ENCODE measurements around the gene SLC39A11. TPM values are rescaled to one million over a fixed set of nuclear protein-coding genes. Genes with fewer than 3 reads are reported as not detected.
"Not testable (repeated sequence)": the region's sequence is repeated elsewhere in the genome, so short reads cannot be mapped to it uniquely, and the experiment has no call there.

Gene SLC39A11
- polyA plus RNA-seq, 12 donors: 7.7 to 12.9 (median 9.9) TPM; not detected in 1

DNA sequence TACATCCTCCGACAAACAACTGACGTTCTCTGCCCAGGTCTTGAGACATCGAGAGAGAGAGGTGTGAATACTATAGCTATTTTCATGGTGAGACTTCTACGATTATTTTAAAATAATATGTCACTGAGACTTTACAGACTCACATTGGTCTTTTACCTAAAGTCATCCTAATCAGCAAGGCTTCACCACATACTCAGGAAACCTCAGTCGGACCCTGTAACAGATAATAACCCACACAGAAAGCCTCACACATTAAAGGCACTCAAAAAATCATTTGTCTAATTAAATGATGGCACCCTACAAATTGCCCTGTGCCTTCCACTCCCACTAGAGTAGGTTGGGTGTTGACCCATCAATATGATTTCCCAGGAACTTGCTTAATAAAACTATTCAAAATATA lies 19.8 kb upstream of the SLC39A11 start:
- no peak for DNase-seq

DNA sequence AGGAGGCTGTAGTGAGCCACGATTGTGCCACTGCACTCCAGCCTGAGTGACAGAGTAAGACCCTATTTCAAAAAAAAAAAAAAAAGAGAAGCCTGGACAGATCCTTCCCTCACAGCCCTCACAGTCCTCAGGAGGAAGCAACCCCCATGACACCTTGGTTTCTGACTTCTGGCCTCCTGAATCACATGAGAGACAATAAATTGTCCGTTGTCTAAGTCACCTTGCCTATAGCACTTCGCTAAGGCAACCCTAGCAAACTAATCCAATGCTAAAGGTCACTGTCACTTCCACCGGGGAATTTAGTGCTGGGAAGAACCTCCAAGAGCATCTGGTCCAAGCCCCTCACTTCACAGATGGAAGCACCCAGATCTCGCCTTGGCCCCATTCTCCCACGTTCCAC lies 18.9 kb upstream of the SLC39A11 start:
- no peak for DNase-seq

- DNase-seq: peak; percentile 9
Measured at GRCh38 chr17:73107191-73107590, 14.7 kb upstream of the SLC39A11 start.

GRCh38 chr17:73105431-73105830 lies 12.9 kb upstream of the SLC39A11 start:
- DNase-seq: no peak

DNA sequence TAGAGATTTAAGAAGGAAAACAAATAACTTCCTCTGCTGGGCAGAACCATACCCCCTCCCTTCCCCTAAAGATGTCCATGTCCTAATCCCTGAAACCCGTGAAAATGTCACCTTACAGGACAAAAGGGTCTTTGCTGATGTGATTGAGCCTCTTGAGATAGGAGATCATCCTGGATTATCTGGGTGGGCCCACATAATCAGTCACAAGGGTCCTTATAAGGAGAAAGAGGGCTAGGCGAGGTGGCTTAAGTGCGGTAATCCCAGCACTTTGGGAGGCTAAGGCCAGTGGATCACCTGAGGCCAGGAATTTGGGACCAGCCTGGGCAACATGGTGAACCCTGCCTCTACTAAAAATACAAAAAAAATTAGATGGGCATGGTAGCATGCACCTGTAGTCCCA lies 12.0 kb upstream of the SLC39A11 start:
- DNase-seq: no peak

- DNase-seq: no peak
Measured at GRCh38 chr17:73103641-73104335, 11.3 kb upstream of the SLC39A11 start.

DNA sequence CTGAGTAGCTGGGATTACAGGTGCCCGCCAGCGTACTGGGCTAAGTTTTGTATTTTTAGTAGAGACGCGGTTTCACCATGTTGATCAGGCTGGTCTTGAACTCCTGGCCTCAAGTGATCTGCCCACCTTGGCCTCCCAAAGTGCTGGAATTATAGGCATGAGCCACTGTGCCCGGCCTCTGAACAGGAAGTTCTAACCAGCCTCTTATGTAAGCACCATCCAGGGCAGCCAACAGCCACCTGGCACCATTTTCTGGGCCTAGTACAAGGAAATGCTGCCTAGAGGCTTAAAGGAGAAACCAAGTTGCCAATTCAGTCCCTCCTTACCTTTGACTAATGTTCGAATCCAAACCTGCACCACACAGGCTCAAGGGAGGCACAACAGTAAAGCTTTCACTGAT lies 8.5 kb upstream of the SLC39A11 start:
- no peak for DNase-seq

- DNase-seq: no peak
Measured at GRCh38 chr17:73100363-73100762, 7.9 kb upstream of the SLC39A11 start.

DNA sequence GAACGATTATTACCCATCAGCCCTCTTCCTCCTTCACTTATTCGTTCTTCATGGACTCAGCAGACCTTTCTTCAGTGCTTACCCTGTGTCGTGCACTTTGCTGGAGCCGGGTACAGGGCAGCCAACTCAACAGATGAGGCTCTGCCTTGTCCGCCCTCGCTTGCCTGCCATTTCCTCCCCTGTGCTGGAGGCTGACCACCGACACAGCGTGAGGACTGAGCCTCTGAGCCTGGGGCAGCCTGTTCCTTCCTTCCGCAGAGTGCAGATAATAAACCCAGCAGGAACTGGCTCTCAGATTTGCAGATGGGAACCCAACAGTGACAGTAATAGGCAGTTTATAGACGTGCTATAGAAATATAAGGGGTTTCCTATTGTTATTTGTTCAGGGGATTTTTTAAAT lies 7.0 kb upstream of the SLC39A11 start:
- no peak for DNase-seq

DNA sequence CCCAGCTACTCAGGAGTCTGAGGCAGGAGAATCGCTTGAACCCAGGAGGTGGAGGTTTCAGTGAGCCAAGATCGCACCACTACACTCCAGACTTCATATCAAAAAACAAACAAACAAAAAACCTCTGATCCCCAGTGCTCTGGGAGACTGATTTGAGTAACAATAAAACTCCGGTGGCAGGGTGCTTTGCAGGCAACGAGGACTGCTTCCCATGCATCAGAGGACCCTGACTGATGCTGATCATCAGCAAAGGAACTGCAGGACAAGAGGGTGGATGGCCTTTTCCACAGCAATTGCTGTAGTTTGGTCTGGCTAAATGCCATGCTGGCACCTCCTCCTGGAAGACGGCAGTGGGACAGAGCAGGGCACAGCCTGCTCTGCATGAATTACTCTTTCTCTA lies 6.4 kb upstream of the SLC39A11 start:
- DNase-seq: no peak

DNA sequence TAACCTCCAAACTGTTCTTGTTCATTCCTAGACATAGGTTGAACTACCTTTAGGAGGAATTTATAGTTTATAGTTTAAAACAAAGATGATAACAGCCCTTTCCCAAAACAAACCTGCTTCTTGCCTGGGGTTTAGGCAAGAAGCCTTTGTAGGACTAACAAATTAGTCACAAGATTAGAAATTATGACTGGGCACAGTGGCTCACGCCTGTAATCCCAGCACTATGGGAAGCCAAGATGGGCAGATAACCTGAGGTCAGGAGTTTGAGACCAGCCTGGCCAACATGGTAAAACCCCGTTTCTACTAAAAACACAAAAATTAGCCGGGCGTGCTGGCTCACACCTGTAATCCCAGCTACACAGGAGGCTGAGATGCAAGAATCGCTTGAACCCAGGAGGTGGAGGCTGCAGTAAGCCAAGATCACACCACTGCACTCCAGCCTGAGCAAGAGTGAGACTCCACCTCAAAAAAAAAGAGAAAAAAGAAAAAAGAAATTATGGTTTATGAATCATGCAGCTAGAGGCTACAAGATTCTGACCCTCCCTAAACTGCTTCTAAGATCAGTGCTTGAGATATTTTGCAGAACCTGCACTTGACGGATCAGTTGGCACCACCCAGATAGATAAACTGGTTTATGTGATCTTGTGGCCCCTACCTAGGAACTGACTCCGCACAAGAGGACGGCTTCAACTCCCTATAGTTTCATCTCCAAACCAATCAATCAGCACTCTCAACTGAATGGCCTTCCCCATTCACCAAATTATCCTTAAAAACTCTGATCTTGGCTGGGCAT lies 5.7 kb upstream of the SLC39A11 start:
- DNase-seq: not testable (repeated sequence)

- no peak for DNase-seq
Measured at GRCh38 chr17:73096866-73097265, 4.4 kb upstream of the SLC39A11 start.

DNA sequence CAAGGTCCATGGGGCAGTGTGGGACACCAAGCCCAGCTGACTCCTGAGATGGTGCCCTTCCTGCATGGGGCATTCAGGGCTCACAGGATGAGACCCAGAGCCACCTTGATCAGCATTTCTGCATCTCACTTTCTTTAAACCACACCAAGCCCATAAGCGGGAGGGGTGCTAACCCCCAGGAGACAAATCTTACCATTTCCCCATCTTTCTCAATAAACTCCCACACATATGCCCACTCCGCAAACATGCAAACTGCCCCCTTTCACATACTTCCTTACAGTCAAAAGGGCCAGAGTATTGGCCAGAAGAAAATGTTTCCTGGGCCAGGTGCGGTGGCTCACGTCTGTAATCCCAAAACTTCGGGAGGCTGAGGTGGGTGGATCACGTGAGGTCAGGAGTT lies 3.7 kb upstream of the SLC39A11 start:
- no peak for DNase-seq

GRCh38 chr17:73093286-73093685 lies 798 bp upstream of the SLC39A11 start:
- no peak for DNase-seq

DNA sequence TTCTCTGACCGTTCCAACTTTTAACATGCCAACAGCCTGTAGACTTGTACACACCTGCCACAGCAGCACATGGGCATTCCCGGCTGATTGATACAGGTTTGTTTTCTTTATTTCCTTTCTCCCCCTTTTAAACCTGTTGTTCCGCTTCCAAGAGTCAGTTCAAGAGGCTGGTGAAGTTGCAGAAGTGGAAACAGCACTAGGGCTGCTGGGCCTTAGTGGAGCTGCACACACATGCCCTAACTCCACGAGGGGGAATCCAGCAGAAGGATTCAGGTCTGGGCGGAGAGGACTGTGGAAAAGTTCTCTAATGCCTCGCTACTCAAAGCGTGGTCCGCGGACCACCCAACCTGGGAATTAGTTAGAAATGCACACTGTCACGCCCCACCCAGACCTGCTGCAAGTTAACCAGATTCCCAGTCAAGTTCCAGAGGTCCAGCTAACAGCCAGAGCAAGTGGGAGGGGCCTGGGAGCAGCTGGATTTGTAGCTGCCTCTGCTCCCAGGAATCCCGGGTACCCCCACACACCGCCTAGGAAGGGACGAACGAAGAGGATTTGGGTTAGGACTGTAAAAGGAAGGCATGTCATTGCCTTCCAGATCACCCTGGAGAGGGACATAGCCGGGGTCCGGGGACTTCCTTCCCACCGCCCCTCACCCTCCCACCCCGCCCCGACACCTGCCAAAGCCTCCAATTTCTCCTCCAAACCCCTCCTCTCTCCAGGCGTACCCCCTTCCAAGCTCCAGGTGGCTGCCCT lies 542 bp downstream of the SLC39A11 start:
- DNase-seq: no peak

- DNase-seq: no peak
Measured at GRCh38 chr17:73091410-73091769, 1.1 kb downstream of the SLC39A11 start.

GRCh38 chr17:73090396-73091202 lies 1.9 kb downstream of the SLC39A11 start:
- DNase-seq: no peak

DNA sequence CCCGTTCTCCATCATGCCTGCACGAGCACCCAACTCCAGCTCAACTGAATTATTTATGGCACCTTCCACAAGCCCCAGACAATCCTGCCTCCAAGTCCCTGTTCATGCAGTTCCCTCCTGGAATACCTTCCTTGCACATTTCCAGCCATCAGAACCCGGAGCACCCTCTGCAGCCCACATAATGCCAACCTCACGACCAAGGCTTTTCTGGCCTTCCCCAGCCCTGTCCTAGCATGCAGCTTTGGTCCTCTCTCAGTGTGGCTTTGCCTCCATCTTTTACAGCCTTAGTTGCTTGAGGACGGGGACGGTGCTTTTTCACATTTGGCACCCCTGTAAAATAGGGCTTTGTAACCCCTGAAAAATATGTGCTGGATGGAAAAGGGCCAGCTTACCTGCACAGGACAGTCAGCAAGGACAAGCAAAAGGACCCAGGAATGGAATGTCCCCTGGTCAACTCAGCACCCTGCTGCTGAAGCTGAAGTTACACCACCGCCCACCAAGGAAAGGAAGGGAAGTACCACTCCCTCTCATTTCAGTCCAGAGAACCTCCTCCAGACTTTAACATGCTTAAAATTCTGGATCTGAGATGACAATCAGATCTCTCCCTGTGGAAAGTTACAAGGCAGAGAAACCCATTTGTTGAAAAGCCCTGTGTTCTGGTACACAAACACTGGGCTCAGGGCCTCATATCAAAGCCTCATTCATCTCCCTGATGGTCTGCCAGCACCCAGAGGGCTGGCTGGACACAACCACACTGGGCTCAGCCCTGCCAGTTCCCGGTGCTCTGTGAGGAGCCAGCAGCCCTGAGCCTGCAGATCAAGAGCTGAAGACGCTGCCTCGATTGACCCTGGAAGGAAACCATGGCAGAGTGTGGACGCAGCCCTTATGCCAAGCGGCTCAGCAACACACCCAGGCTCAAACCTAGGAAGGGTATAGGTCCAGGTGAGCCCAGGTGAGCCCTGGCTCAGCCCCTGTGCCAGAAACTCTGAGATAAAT lies 2.9 kb downstream of the SLC39A11 start:
- no peak for DNase-seq

DNA sequence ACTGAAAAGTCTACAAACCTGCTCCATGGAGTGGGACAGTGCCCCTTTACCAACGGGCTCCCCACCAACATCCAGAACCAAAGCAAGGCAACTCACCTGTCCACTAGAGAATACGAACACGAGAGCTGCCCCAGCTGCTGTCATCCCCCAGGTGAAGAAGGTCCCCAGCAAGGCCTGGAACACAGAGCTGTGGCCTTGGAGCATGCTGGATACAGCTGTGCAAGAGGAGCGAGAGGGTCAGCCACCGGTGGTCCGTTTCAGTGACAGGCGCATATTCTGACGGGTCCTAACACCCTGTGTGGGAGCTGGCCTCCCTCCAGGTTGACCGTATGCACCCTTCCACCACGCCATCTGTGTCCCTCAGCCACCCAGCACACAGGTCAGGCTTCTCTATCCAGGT lies 3.9 kb downstream of the SLC39A11 start:
- no peak for DNase-seq

GRCh38 chr17:73083432-73083831 lies 9.1 kb downstream of the SLC39A11 start:
- no peak for DNase-seq

DNA sequence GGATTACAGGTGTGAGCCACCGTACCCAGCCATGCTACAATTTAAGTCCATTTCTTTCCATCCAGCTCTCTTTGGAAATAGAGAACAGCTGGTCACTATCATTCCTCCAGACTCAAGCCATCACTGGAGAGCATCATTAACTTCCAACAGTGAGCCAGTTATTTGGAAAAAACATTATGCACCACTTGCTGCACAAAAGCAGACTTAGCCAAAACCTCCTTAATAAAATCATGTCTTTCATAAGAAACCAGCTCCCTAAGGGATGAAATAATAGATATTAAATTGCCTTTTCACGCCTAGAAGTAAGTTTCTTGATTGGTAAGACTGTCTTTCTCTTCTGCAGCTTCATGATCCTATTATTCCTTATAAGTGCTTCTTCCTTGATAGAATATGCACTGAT lies 17.9 kb downstream of the SLC39A11 start:
- DNase-seq: no peak

Data from muscle of arm (tissue), 12 donors.